Measurements from ENCODE around the gene EXOC6B.

DNA sequence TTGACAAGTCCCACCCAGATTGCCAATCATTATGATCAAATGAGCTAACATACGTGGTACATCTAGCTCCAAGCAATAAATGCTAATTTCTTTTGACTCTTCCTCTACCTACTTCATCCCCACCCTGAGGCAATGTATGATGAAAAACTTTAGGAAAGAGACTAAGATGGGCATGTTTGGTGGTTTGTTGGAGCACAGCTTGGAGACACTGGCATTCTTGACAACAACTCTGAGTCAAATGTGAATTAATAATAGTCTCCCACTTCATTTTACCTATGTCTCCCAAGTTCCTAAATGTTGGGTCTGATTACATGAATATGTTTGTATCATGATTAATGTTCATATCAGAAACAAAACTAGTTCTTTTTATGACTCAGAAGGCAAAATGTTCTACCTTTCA, 36.6 kb downstream of the EXOC6B start:
- TF ChIP-seq, protein P1, sequence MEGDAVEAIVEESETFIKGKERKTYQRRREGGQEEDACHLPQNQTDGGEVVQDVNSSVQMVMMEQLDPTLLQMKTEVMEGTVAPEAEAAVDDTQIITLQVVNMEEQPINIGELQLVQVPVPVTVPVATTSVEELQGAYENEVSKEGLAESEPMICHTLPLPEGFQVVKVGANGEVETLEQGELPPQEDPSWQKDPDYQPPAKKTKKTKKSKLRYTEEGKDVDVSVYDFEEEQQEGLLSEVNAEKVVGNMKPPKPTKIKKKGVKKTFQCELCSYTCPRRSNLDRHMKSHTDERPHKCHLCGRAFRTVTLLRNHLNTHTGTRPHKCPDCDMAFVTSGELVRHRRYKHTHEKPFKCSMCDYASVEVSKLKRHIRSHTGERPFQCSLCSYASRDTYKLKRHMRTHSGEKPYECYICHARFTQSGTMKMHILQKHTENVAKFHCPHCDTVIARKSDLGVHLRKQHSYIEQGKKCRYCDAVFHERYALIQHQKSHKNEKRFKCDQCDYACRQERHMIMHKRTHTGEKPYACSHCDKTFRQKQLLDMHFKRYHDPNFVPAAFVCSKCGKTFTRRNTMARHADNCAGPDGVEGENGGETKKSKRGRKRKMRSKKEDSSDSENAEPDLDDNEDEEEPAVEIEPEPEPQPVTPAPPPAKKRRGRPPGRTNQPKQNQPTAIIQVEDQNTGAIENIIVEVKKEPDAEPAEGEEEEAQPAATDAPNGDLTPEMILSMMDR (IDR thresholded peaks at IDR 0.05), result no peak
- TF ChIP-seq POLR2A (IDR thresholded peaks at IDR 0.05), result no peak
